Ishikawa (cell line): ENCODE data around the gene TSPAN5.

ENCODE experiments used
- CEBPB ChIP-seq: IDR thresholded peaks from 2 replicates; pipeline ENCODE4 v1.6.1; 2012
- CREB1 ChIP-seq: IDR thresholded peaks from 2 replicates; pipeline ENCODE4 v1.6.1; 2012; ENCODE audit warnings: low read depth
- EGR1 ChIP-seq: IDR thresholded peaks from 2 replicates; pipeline ENCODE4 v1.6.1; 2012
- EP300 ChIP-seq: IDR thresholded peaks from 2 replicates; pipeline ENCODE4 v1.6.1; 2012; ENCODE audit warnings: borderline replicate concordance
- FOXM1 ChIP-seq: IDR thresholded peaks from 2 replicates; pipeline ENCODE4 v1.6.1; 2012; ENCODE audit warnings: low read depth, borderline replicate concordance
- MAX ChIP-seq: IDR thresholded peaks from 2 replicates; pipeline ENCODE4 v1.6.1; 2012
- NFIC ChIP-seq: IDR thresholded peaks from 2 replicates; pipeline ENCODE4 v1.6.1; 2012
- RAD21 ChIP-seq: IDR thresholded peaks from 2 replicates; pipeline ENCODE4 v1.6.1; 2012; ENCODE audit warnings: low read depth
- REST ChIP-seq: IDR thresholded peaks from 2 replicates; pipeline ENCODE4 v1.6.1; 2012; ENCODE audit warnings: low read depth, mild to moderate bottlenecking
- TAF1 ChIP-seq: IDR thresholded peaks from 2 replicates; pipeline ENCODE4 v1.6.1; 2012; ENCODE audit warnings: low read depth, mild to moderate bottlenecking
- TCF12 ChIP-seq: IDR thresholded peaks from 2 replicates; pipeline ENCODE4 v1.6.1; 2012; ENCODE audit warnings: low read depth
- TEAD4 ChIP-seq: IDR thresholded peaks from 2 replicates; pipeline ENCODE4 v1.6.1; 2012
- USF1 ChIP-seq: IDR thresholded peaks from 2 replicates; pipeline ENCODE4 v1.6.1; 2012
- YY1 ChIP-seq: IDR thresholded peaks from 2 replicates; pipeline ENCODE4 v1.6.1; 2012; ENCODE audit warnings: low read depth
- ZBTB7A ChIP-seq: IDR thresholded peaks from 2 replicates; pipeline ENCODE4 v1.6.1; 2012; ENCODE audit warnings: low read depth

The TSPAN5 gene

GRCh38 chr4:98527534-98528269 lies 130.7 kb downstream of the TSPAN5 start:
- TF ChIP-seq TCF12 (no peak), TAF1 (no peak), USF1 (no peak), YY1 (no peak), TEAD4 (no peak), EP300 (no peak), MAX (no peak), REST (no peak), FOXM1 (no peak)

- TF ChIP-seq CREB1 = no peak
- TF ChIP-seq NFIC = no peak
- TF ChIP-seq MAX = no peak
- no peak for TF ChIP-seq TEAD4
- TF ChIP-seq EP300 = no peak
- TF ChIP-seq FOXM1 = no peak
- no peak for TF ChIP-seq YY1
- no peak for TF ChIP-seq CEBPB
- no peak for TF ChIP-seq TAF1
- TF ChIP-seq TCF12 = no peak
- no peak for TF ChIP-seq REST
- no peak for TF ChIP-seq RAD21
- no peak for TF ChIP-seq EGR1
- no peak for TF ChIP-seq ZBTB7A
- no peak for TF ChIP-seq USF1
Observed at GRCh38 chr4:98524230-98524629, 134.2 kb downstream of the TSPAN5 start.

- TF ChIP-seq MAX (no peak), FOXM1 (no peak), TEAD4 (no peak), USF1 (no peak), EP300 (no peak), REST (no peak)
Observed at GRCh38 chr4:98522636-98523395, 135.6 kb downstream of the TSPAN5 start.

GRCh38 chr4:98522062-98522461 lies 136.3 kb downstream of the TSPAN5 start:
- no peak for TF ChIP-seq ZBTB7A
- no peak for TF ChIP-seq MAX
- no peak for TF ChIP-seq REST
- no peak for TF ChIP-seq TCF12
- no peak for TF ChIP-seq NFIC
- TF ChIP-seq TEAD4 = no peak
- TF ChIP-seq EGR1 = no peak
- no peak for TF ChIP-seq YY1
- no peak for TF ChIP-seq FOXM1
- TF ChIP-seq RAD21 = no peak
- TF ChIP-seq CEBPB = no peak
- TF ChIP-seq USF1 = no peak
- TF ChIP-seq TAF1 = no peak
- TF ChIP-seq EP300 = no peak
- TF ChIP-seq CREB1 = no peak
